ENCODE measurements around the gene TUNAR.

- TF ChIP-seq EZH2phosphoT487 (IDR thresholded peaks at IDR 0.05; ENCODE audit: borderline replicate concordance): no peak
- TF ChIP-seq CTCF (conservative IDR thresholded peaks at IDR 0.05; ENCODE audit: low read length): no peak
Measured at GRCh38 chr14:95870772-95871171, 5.9 kb upstream of the TUNAR start.

Data from Loucy (cell line).